C4-2B (cell line): ENCODE data around the gene CHST8.

Source experiments
- ZFX ChIP-seq: fragments of 450-650 bp; IDR thresholded peaks from 2 replicates; pipeline ENCODE4 v1.6.1; 2017
- TF ChIP-seq, protein P1 (sequence below): fragments of 450-650 bp; conservative IDR thresholded peaks from 2 replicates; pipeline ENCODE4 v1.5.1; 2017; ENCODE audit warnings: mild to moderate bottlenecking

DNA sequence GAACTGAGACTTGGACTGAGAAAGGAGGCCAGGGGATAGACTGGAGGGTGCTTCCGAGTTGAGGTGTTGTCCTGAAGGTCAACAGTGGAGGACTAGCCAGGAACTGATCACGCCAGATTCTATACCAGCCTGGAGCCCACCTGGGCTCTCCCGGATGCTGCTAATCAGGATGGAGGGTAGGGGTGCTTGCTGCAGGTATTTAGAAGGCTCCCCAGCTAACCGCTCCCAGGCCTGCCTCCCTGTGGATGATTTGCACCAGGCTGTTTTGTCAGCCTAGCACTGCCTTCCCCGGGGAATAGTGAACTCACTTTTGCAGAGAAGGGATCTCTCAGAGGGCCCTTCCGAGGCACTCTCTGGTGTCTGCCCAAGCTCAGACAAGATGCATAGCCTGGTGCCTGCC lies 114.4 kb downstream of the CHST8 start:
- TF ChIP-seq, protein P1, sequence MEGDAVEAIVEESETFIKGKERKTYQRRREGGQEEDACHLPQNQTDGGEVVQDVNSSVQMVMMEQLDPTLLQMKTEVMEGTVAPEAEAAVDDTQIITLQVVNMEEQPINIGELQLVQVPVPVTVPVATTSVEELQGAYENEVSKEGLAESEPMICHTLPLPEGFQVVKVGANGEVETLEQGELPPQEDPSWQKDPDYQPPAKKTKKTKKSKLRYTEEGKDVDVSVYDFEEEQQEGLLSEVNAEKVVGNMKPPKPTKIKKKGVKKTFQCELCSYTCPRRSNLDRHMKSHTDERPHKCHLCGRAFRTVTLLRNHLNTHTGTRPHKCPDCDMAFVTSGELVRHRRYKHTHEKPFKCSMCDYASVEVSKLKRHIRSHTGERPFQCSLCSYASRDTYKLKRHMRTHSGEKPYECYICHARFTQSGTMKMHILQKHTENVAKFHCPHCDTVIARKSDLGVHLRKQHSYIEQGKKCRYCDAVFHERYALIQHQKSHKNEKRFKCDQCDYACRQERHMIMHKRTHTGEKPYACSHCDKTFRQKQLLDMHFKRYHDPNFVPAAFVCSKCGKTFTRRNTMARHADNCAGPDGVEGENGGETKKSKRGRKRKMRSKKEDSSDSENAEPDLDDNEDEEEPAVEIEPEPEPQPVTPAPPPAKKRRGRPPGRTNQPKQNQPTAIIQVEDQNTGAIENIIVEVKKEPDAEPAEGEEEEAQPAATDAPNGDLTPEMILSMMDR, result no peak
- no peak for TF ChIP-seq ZFX
